Activated CD8-positive, alpha-beta memory T cell treated with anti-CD3 and anti-CD28 coated beads for 1 hour (primary cell): ENCODE data around the gene TRERF1.
"Not testable (repeated sequence)": the region's sequence is repeated elsewhere in the genome, so short reads cannot be mapped to it uniquely, and the experiment has no call there.

Source experiments
- DNase-seq, 2 donors: peaks; one replicate each; pipeline ENCODE4 v3.0.0-alpha.2; 2020; ENCODE audit warnings: low read depth in 1 of 2; ENCODE audit errors: extremely low read depth in 1 of 2

Gene TRERF1

GRCh38 chr6:42344756-42345155 lies 107.0 kb downstream of the TRERF1 start:
- DNase-seq: no peak

- DNase-seq: no peak
Observed at GRCh38 chr6:42341771-42342553, 109.8 kb downstream of the TRERF1 start.

GRCh38 chr6:42341221-42341620 lies 110.5 kb downstream of the TRERF1 start:
- no peak for DNase-seq

- DNase-seq: no peak
Observed at GRCh38 chr6:42340511-42340910, 111.2 kb downstream of the TRERF1 start.

- DNase-seq: no peak
Observed at GRCh38 chr6:42339991-42340401, 111.7 kb downstream of the TRERF1 start.

GRCh38 chr6:42338744-42339222 lies 112.9 kb downstream of the TRERF1 start:
- DNase-seq: no peak

- DNase-seq: no peak
Observed at GRCh38 chr6:42337985-42338743, 113.6 kb downstream of the TRERF1 start.

GRCh38 chr6:42336431-42336830 lies 115.3 kb downstream of the TRERF1 start:
- DNase-seq: no peak

GRCh38 chr6:42335896-42336295 lies 115.8 kb downstream of the TRERF1 start:
- DNase-seq: no peak

GRCh38 chr6:42334870-42335269 lies 116.9 kb downstream of the TRERF1 start:
- no peak for DNase-seq

GRCh38 chr6:42333612-42334011 lies 118.1 kb downstream of the TRERF1 start:
- no peak for DNase-seq

GRCh38 chr6:42332916-42333315 lies 118.8 kb downstream of the TRERF1 start:
- no peak for DNase-seq

GRCh38 chr6:42331019-42331418 lies 120.7 kb downstream of the TRERF1 start:
- no peak for DNase-seq

- no peak for DNase-seq
Observed at GRCh38 chr6:42326248-42326647, 125.5 kb downstream of the TRERF1 start.

GRCh38 chr6:42324656-42325324 lies 126.9 kb downstream of the TRERF1 start:
- DNase-seq: not testable (repeated sequence)

- DNase-seq: no peak
Observed at GRCh38 chr6:42322676-42323075, 129.1 kb downstream of the TRERF1 start.

GRCh38 chr6:42321976-42322375 lies 129.8 kb downstream of the TRERF1 start:
- no peak for DNase-seq

- no peak for DNase-seq
Observed at GRCh38 chr6:42320762-42321161, 131.0 kb downstream of the TRERF1 start.

GRCh38 chr6:42318480-42318879 lies 133.2 kb downstream of the TRERF1 start:
- DNase-seq: no peak

- DNase-seq: no peak
Observed at GRCh38 chr6:42316981-42317380, 134.7 kb downstream of the TRERF1 start.
